AG09309 (cell line): ENCODE measurements around the gene RUBCN.
"Not testable (repeated sequence)": the region's sequence is repeated elsewhere in the genome, so short reads cannot be mapped to it uniquely, and the experiment has no call there.

Experiments
- DNase-seq: peaks from one replicate; pipeline ENCODE4 v3.0.0-alpha.2; 2010; ENCODE audit warnings: low read depth
- H3K4me3 ChIP-seq: 2 replicates; pipeline ENCODE4 v1.5.1; 2011; ENCODE audit warnings: mild to moderate bottlenecking, low read depth, low read length, moderate library complexity; ENCODE audit not compliant: control insufficient read depth
- CTCF ChIP-seq: IDR thresholded peaks from 2 replicates; pipeline ENCODE4 v1.5.1; 2011; ENCODE audit warnings: mild to moderate bottlenecking, low read depth, low read length, inconsistent platforms; ENCODE audit not compliant: insufficient read depth, control insufficient read depth; ENCODE audit errors: missing control alignments

Gene RUBCN

GRCh38 chr3:197722734-197723133 lies 14.0 kb downstream of the RUBCN start:
- no peak for DNase-seq
- no peak for TF ChIP-seq CTCF
- no peak overlapping the region for H3K4me3 ChIP-seq

- no peak for TF ChIP-seq CTCF
- no peak for DNase-seq
These were observed 16.0 kb downstream of the RUBCN start for GRCh38 chr3:197720694-197721093.

GRCh38 chr3:197718891-197719290 lies 17.8 kb downstream of the RUBCN start:
- H3K4me3 ChIP-seq, result no peak overlapping the region
- DNase-seq, result peak; percentile 43
- no peak for TF ChIP-seq CTCF

More at GRCh38 chr3:197720694-197721093, 16.0 kb downstream of the RUBCN start:
- no peak overlapping the region for H3K4me3 ChIP-seq

- no peak overlapping the region for H3K4me3 ChIP-seq
- no peak for DNase-seq
- TF ChIP-seq CTCF, result no peak
These were observed 22.5 kb downstream of the RUBCN start for GRCh38 chr3:197714251-197714650.

- no peak for DNase-seq
- H3K4me3 ChIP-seq, result no peak overlapping the region
- TF ChIP-seq CTCF, result no peak
These were observed 23.3 kb downstream of the RUBCN start for GRCh38 chr3:197713477-197713822.

- DNase-seq, result peak; percentile 88
- peak overlapping the region; percentile 37 for H3K4me3 ChIP-seq
These were observed 24.6 kb downstream of the RUBCN start for GRCh38 chr3:197711973-197712707.

GRCh38 chr3:197710965-197711364 lies 25.7 kb downstream of the RUBCN start:
- DNase-seq, H3K4me3 ChIP-seq: not testable (repeated sequence)

More at GRCh38 chr3:197711973-197712707, 24.6 kb downstream of the RUBCN start:
- no peak for TF ChIP-seq CTCF
